GM18508 (cell line): Measurements from ENCODE around the gene SRD5A3.
"Not testable (repeated sequence)": the region's sequence is repeated elsewhere in the genome, so short reads cannot be mapped to it uniquely, and the experiment has no call there.

ENCODE experiments used
- ATAC-seq: cut with Tn5 transposase; IDR thresholded peaks from one replicate; pipeline ENCODE4 v1.9.1; 2021; ENCODE audit warnings: moderate number of reproducible peaks; ENCODE audit not compliant: insufficient read depth, unreplicated experiment

SRD5A3 gene

GRCh38 chr4:55343887-55344286, 2.2 kb upstream of the SRD5A3 start:
- no peak for ATAC-seq

DNA sequence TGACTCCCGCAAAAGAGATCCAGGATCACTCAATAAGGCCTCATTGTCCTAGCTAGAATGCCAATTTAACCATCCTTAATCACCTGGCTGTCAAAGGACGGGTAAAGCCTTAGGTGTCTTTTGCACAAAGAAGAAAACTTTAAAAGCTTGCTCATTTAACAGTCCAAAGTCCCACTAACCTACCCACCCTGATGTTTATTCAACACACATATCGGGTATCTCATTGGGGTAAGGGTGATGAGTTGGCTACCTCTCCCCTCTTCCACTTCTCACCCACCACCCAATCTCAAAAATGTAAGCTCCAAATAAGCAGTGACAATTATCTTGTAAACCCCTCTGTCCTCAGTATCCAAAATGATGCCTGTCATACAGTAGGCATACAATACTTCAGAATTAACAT, 988 bp upstream of the SRD5A3 start:
- ATAC-seq, result no peak

GRCh38 chr4:55346851-55347255, 811 bp downstream of the SRD5A3 start:
- no peak for ATAC-seq

GRCh38 chr4:55347610-55348228, 1.7 kb downstream of the SRD5A3 start:
- no peak for ATAC-seq

- no peak for ATAC-seq
Measured at GRCh38 chr4:55348466-55348865, 2.4 kb downstream of the SRD5A3 start.

GRCh38 chr4:55350870-55351269, 4.8 kb downstream of the SRD5A3 start:
- ATAC-seq, result not testable (repeated sequence)

DNA sequence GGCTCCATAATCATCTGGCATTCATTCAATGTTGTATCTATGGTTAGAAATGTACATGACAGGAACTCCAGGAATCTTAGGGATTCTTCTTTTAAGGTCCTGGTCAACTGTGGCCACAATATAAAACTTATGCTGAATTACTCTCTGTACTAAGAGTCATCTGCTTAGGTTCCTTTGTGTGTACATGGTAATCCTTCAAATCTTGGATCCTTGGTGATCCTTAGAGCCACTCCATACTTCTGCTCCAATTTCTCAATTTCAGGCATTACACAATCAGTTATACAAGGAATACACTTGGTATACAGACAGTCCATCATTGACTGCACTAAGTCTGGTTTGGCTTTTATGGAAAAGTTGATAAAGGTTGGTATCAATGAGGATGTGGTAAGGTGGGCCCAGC, 5.8 kb downstream of the SRD5A3 start:
- no peak for ATAC-seq

- ATAC-seq, result no peak
Measured at GRCh38 chr4:55352726-55353125, 6.7 kb downstream of the SRD5A3 start.

GRCh38 chr4:55353228-55353747, 7.2 kb downstream of the SRD5A3 start:
- not testable (repeated sequence) for ATAC-seq

DNA sequence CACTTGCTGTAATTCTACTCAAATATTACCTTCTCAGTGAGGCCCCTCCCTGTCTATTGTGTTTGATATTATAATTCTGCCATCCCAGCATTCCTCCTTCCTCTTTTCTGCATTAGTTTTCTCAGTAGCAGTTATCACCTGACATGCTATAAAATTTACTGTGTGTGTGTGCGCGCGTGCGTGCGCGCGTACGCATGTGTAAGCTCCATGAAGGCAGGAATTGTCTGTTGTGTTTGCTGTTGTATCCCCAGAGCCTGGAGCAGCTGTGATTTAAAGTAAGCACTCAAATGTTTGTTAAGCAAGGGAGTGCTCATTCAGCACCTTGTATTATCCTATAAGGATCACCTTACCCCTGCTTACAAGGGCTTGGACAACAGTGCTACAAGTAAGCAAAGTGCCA, 8.6 kb downstream of the SRD5A3 start:
- ATAC-seq, result no peak

GRCh38 chr4:55355555-55355954, 9.5 kb downstream of the SRD5A3 start:
- ATAC-seq, result no peak

GRCh38 chr4:55356991-55357461, 11.0 kb downstream of the SRD5A3 start:
- ATAC-seq, result no peak

- ATAC-seq, result no peak
Measured at GRCh38 chr4:55358246-55358645, 12.2 kb downstream of the SRD5A3 start.

- peak; percentile 88 for ATAC-seq
Measured at GRCh38 chr4:55358668-55359067, 12.6 kb downstream of the SRD5A3 start.

- no peak for ATAC-seq
Measured at GRCh38 chr4:55359397-55359916, 13.4 kb downstream of the SRD5A3 start.

GRCh38 chr4:55362938-55363337, 16.9 kb downstream of the SRD5A3 start:
- not testable (repeated sequence) for ATAC-seq

GRCh38 chr4:55363691-55364351, 17.8 kb downstream of the SRD5A3 start:
- no peak for ATAC-seq

DNA sequence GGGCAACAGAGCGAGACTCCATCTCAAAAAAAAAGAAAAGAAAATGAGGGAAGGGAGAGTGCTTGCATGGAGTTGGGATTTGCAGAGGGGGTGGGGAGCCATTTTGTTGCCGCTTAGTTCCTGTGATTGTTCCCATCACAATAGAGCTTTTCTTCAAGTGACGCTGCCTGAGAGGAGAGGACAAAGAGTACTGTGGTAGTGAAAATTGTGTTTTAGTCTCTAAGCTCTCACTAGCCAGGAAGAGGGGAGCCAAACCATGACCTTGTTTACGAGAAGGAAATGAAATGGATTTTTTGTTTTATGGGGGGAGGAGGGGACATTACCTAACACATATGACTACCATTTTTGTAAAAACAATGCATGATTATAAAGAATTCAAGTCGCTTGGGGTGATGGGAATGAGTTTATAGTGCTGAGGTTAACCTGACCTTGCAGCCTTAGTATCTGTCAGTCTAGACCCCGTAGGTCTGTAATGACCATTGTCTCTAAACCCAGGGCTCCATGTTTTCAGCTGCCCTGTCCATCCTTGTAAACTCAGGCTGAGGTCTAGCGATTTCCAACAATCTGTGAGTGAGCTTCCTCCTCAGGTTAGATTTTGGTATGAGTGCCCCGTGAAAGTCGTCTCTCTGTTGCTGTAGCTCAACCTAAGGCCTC, 18.8 kb downstream of the SRD5A3 start:
- no peak for ATAC-seq

- ATAC-seq, result no peak
Measured at GRCh38 chr4:55365345-55365728, 19.3 kb downstream of the SRD5A3 start.

GRCh38 chr4:55366621-55367020, 20.6 kb downstream of the SRD5A3 start:
- no peak for ATAC-seq

- ATAC-seq, result no peak
Measured at GRCh38 chr4:55367084-55367722, 21.2 kb downstream of the SRD5A3 start.
